OCI-LY1 (cell line): ENCODE measurements around the gene AKAP11.
"Not testable (repeated sequence)": the region's sequence is repeated elsewhere in the genome, so short reads cannot be mapped to it uniquely, and the experiment has no call there.

ENCODE experiments used
- EZH2 ChIP-seq: fragments of 200-600 bp; sonication (generic), shearing (Covaris generic); IDR thresholded peaks from 2 replicates; pipeline ENCODE4 v1.8.0; 2017; ENCODE audit warnings: borderline replicate concordance, mixed run types, mild to moderate bottlenecking, antibody characterized with exemption, low read length, moderate library complexity, mixed read lengths
- TF ChIP-seq, protein P1 (sequence below): fragments of 200-600 bp; sonication (generic), shearing (Covaris generic); IDR thresholded peaks from 2 replicates; pipeline ENCODE4 v1.5.1; 2017; ENCODE audit warnings: mild to moderate bottlenecking, antibody characterized with exemption, low read length, moderate library complexity, mixed read lengths

DNA sequence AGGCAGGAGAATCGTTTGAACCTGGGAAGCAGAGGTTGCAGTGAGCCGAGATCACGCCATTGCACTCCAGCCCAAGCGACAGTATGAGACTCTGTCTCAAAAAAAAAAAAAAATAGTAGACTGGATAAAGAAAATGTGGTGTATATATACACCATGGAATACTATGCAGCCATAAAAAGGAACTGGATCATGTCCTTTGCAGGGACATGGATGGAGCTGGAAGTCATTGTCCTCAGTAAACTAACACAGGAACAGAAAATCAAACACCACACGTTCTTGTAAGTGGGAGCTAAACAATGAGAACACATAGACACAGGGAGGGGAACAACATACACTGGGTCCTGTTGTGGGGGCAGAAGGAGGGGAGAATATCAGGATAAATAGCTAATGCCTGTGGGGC, 45.2 kb upstream of the AKAP11 start:
- TF ChIP-seq, protein P1, sequence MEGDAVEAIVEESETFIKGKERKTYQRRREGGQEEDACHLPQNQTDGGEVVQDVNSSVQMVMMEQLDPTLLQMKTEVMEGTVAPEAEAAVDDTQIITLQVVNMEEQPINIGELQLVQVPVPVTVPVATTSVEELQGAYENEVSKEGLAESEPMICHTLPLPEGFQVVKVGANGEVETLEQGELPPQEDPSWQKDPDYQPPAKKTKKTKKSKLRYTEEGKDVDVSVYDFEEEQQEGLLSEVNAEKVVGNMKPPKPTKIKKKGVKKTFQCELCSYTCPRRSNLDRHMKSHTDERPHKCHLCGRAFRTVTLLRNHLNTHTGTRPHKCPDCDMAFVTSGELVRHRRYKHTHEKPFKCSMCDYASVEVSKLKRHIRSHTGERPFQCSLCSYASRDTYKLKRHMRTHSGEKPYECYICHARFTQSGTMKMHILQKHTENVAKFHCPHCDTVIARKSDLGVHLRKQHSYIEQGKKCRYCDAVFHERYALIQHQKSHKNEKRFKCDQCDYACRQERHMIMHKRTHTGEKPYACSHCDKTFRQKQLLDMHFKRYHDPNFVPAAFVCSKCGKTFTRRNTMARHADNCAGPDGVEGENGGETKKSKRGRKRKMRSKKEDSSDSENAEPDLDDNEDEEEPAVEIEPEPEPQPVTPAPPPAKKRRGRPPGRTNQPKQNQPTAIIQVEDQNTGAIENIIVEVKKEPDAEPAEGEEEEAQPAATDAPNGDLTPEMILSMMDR: not testable (repeated sequence)
- not testable (repeated sequence) for TF ChIP-seq EZH2
